ENCODE measurements around the gene NR2C2AP.

The NR2C2AP gene

GRCh38 chr19:19214159-19214490 is 10.9 kb upstream of the NR2C2AP start:
- DNase-seq = no peak

- no peak for DNase-seq
Measured at GRCh38 chr19:19213426-19214158, 10.4 kb upstream of the NR2C2AP start.

GRCh38 chr19:19212916-19213315 is 9.7 kb upstream of the NR2C2AP start:
- no peak for DNase-seq

- no peak for DNase-seq
Measured at GRCh38 chr19:19211499-19212420, 8.5 kb upstream of the NR2C2AP start, which contains the start of gene NCAN. Gene NCAN (plus strand): TSS chr19:19211958. CDS start chr19:19216954, 4,996 bp downstream.

GRCh38 chr19:19209372-19209771 is 6.2 kb upstream of the NR2C2AP start:
- DNase-seq = no peak

GRCh38 chr19:19207637-19208572 is 4.7 kb upstream of the NR2C2AP start:
- DNase-seq = no peak

- DNase-seq = no peak
Measured at GRCh38 chr19:19206938-19207337, 3.7 kb upstream of the NR2C2AP start.

- no peak for DNase-seq
Measured at GRCh38 chr19:19205416-19206410, 2.5 kb upstream of the NR2C2AP start.

GRCh38 chr19:19204181-19204580 is 967 bp upstream of the NR2C2AP start:
- DNase-seq = no peak

- no peak for DNase-seq
Measured at GRCh38 chr19:19202707-19203011, 555 bp downstream of the NR2C2AP start.

GRCh38 chr19:19201697-19202630 is 1.2 kb downstream of the NR2C2AP start:
- no peak for DNase-seq

- no peak for DNase-seq
Measured at GRCh38 chr19:19193926-19194325, 9.3 kb downstream of the NR2C2AP start.

GRCh38 chr19:19192910-19193423 is 10.2 kb downstream of the NR2C2AP start:
- no peak for DNase-seq

GRCh38 chr19:19192078-19192882 is 10.9 kb downstream of the NR2C2AP start, which contains the start of the genes BORCS8 and RFXANK:
Gene BORCS8 (minus strand): TSS chr19:19192152. CDS start chr19:19192117, 35 bp downstream.
Gene RFXANK (plus strand): TSS chr19:19192258. CDS start chr19:19193947, 1,689 bp downstream.
- DNase-seq = peak; percentile 89

GRCh38 chr19:19191768-19192077 is 11.5 kb downstream of the NR2C2AP start:
- DNase-seq = no peak

- DNase-seq = no peak
Measured at GRCh38 chr19:19186742-19187141, 16.5 kb downstream of the NR2C2AP start.

- no peak for DNase-seq
Measured at GRCh38 chr19:19185853-19186740, 17.1 kb downstream of the NR2C2AP start.

GRCh38 chr19:19181488-19181998 is 21.7 kb downstream of the NR2C2AP start:
- DNase-seq = no peak
